Activated CD4-positive, alpha-beta T cell treated with anti-CD3 and anti-CD28 coated beads, Interleukin-2, amount 50 U/mL, for 1 hour (primary cell): Measurements from ENCODE around the gene DNAJB8.

Experiments
- DNase-seq: peaks from one replicate; pipeline ENCODE4 v3.0.0-alpha.2; 2020

DNAJB8 gene

DNA sequence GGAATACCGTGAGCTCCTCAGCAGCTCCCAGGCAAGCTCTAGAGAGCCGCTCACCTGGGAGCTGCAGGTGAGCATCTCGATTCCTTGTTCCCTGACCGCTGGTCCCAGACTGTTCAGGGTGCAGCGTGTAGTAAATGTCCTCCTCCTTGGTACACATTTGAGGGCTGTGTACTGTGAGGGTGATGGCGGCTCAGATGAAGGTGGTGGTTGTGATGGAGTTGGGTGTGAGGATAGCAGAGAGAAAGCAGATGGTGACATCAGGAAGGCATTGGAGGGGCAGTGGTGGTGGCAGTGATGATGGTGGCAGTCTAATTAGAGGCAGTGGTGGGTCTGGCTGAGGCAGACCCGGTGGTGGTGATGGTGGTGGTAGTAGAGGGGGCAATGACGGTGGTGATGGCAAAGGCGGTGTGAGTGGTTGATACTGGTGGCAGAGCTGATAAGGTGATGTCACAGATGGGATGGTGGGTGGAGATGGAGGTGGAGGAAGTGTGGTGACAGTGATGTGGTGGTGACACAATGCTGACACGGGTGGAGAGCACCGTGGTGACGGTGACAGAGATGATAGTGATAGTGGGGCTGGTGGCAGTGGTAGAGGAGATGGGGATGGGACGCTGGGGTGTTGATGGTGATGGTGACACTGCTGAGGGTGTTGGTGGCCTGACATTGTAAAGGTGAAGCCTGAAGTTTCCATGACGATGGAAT lies at the start of gene DNAJB8:
Gene DNAJB8 (minus strand): TSS at position 51 of the 702 bp plus-strand sequence. CDS start 3,645 bp downstream, outside the sequence.
- DNase-seq, result no peak

DNA sequence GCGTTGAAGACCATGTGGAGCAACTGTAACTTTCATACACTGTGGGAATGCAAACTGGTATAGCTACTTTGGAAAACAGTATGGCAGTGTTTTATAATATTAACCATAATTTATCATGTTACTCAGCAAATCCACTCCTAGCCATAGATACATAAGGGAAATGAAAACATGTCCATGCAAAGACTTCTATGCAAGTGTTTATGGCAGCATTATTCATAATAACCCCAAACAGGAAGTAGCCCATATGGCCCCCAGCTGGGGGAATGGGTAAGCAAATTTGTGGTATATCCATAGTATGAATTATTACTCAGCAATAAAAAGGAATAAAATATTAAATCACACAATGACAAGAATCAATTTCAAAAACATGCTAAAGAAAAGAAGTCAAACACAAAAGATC lies 49.3 kb upstream of the DNAJB8 start:
- no peak for DNase-seq

DNA sequence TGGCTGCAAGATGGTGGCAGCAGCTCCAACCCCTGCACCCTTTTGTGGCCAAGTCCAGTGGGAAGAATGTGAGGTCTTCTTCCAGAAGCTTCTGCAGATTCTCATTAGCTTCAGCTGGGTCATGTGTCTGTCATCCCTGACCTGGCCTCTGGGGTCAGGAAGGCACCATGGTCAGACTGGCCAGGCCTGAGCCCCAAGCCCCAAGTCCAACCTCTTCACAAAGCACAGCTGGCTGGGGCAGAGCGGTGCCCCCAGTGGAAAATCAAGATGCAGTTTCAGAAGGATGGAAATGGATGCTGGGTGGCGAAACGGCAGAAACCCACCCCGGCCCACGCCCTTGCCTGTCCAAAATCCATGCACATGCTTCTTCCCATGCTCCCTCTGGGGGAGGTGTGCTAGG lies 42.2 kb upstream of the DNAJB8 start:
- no peak for DNase-seq

DNA sequence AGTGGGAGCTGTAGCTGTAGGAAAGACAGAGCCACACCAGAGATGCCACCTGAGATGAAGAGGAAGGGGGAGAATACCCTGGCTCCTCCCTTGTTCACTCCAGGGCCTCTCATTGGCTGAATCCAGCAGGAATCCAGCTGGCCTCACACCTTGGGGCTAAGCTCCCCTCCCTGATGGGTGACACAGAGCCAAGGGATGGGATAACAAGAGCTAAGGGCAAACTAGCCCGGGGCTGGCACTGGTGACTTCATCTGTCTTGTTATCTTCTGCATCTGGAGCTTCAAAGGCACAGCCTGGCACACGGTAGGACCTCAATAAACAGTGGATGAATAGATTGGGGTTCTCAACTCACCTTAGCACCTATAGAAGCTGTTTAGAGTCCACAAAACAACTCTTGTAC lies 40.1 kb upstream of the DNAJB8 start:
- DNase-seq, result no peak

DNA sequence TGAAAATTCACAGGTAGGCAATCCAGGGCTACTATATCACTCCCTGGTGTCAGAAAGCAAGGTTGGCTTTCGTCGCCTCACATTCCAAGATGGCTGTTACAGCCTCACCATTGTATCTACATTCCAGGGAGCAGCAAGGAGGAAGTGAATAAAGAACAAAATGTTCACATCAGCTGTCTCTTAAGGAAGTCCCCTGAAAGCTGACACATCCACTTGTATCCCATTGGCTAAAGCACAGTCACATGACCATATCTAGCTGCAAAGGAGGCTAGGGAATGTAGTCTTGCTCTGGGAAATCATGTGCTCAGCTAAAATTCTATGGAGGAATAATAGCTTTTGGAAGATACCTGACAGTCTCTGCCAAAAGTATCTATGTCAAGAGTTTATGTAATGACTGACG lies 39.1 kb upstream of the DNAJB8 start:
- no peak for DNase-seq

DNA sequence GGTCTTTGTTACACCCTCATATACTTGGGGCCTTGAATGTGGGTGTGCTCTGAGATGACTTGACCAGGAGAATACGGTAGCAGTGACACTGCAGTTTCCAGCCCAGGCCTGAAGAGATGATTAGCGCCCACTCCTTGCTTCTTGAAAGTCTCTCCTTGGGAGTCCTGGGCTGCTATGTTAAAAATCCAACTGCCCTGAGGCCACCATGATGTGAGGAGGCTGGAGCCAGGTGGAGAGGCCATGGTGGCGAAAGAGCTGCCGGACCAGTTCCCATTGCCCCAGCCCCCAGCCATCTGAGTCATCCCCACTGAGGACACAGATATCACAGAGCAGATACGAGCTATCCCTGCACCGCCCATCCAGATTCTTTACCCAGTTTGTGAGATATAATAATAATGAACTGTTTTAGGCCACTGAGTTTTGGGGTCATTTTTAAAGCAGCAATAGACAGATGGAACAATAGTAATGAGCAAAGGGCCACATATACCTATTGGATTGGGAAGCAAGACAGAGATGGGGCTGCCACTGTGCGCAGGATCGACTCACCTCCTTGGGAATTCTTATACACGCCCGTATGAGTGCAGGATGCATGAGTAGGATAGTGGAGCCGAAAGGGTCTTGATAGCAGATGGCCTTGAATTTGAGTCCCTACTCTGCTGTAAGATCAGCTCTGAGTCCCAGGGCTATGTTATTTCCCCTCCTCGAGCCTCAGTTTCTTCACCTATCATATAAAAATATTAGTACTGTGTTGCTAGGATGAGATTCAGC lies 38.5 kb upstream of the DNAJB8 start:
- DNase-seq, result no peak

DNA sequence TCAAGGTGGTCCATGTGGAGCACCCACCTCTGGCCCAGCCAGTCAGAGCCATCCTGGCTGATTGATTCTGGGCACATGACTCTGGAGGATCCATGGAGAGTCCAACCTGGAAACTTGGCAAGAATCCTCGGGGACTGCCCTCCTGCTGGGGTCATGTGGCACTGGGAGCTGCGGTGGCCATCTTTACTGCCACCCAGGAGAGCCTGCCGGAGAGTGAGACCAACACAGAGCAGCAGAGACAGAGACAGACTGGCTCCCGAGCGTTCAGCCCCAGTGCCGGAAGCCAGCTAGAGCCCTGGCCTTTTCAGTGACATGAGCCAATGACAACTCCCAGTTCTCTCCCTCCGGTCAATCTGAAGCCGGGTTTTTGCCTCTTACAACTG lies 37.8 kb upstream of the DNAJB8 start:
- DNase-seq, result no peak

DNA sequence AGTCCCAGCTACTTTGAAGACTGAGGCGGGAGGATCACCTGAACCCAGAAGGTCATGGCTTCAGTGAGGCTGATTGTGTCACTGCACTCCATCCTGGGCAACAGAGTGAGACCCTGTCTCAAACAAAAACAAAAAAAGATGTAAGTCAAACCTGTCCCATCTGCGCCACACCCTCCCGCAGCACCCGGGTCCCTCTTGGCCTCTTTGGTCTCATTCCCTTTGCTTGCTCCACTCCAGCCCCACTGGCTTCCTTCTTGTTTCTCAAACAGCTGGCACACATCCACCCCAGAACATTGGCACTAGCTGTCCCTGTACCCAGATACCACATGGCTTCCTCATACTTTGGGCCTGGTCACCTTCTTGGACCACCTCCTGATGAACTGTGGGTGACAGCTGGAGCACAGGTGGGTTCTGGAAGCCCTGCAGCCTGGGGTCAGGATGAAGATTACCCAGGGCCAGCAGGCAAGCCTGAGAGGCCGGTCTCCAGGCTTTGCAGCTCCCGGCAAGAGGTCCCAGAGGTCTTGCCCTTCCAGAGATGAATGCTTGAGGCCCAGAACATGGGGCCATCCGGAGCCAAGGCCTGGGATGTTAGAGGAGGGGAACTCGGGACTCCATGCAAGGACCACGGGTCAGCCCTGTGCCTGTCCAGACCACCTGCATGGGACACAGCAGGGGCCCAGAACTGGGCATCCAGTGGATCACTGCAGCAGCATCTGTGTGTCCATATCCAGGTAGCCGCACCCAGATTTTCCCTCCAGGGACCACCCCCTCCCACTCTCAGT lies 37.3 kb upstream of the DNAJB8 start:
- no peak for DNase-seq

DNA sequence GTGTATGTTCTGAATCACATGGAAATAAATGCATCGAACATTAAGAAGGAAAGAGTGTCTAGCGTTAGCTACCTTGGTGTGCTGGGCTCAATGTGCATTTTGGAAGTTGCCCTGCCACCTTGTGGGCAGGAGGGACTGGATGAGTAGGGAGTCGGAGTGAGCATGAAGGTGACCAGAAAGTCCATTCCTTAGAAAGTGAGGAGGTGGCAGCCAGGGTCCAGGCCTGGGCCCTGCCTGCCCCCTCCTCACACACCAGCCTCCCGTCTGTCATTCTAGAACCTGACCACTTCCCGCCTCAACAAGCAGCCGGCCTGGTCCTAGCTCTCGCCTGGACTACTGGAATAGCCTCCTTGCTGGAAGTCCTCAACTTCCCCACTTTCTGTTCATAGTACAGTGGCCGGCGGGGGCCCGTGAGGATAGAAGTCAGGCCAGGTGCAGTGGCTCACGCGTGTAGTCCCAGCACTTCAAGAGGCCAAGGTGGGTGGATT lies 36.5 kb upstream of the DNAJB8 start:
- no peak for DNase-seq

DNA sequence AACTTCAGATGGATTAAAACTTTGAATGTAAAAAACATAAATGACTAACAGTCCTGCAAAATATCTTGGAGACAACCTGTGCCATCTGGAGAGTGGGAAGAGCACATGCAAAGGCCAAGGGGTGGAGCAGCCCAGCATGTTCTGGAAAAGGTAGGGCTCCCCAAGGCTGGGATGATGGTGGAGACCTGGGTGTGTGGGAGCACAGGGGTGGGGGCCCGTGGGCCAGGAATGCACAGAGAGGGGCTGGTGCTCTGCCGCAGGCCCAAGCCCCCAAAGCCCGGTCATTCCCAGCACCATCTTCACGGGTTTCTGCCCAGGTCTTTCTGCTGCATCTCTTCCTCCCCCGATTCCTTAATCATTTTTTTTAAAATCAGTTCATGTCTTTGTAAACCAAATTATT lies 36.0 kb upstream of the DNAJB8 start:
- no peak for DNase-seq

DNA sequence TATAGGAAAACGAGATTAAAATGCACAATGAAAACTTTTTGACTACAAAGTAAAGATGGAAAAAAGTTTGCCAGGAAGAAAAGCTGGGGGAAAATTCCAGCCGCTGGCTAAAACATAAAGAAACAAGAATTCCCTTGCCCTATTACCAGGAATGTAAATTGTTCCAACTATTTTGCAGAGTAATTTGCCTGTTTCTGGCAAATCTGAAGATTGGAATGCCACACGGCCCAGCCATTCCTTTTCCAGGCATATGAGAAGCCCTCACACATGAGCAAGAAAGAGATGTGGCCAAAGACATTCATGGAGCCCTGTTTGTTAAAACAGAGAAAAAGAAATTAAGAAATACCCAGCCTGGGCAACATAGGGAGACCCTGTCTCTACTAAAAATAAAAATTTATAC lies 34.7 kb upstream of the DNAJB8 start:
- DNase-seq, result no peak

DNA sequence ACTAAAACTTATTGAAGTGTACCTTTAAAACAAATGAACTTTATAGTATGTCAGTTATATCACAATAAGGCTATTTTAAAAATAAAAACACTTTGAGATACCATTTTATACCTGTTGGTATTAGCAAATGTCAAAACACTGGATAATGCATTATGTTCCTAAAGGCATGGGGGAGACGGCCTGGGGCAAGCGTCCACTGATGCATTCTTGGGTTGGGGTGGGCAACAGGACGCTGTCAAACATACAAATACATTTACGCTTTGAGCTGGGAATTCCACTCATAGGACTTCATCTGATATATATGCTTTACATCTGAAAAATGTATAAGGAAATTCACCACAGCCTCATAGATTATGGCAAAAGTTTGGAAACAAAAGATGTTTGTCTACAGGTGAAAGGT lies 33.9 kb upstream of the DNAJB8 start:
- no peak for DNase-seq

DNA sequence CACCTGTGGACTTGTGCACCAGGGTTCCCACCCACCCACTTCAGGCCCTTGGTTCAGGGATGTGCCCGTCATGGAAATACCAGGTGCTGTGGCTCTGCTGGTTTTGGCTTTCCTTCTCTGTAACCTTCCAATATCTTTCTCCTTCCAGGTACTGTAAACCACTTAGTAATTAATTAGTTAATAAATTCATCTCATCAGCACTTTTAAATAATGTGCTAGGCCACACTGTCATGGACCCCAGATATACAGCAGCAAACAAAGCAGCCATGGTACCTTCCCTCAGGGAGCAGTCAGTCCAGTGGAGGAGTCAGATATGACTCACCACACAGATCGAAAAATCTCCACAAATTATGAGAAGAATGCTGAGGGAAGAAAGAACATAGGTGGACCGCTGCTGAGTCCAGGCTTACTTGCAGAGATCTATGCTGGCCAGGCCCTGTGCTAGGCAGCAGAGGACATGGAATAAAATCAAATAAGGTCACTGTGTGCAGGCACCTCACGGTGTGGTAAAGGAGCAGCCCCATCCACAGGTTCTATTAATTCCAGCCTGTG lies 33.1 kb upstream of the DNAJB8 start:
- no peak for DNase-seq

DNA sequence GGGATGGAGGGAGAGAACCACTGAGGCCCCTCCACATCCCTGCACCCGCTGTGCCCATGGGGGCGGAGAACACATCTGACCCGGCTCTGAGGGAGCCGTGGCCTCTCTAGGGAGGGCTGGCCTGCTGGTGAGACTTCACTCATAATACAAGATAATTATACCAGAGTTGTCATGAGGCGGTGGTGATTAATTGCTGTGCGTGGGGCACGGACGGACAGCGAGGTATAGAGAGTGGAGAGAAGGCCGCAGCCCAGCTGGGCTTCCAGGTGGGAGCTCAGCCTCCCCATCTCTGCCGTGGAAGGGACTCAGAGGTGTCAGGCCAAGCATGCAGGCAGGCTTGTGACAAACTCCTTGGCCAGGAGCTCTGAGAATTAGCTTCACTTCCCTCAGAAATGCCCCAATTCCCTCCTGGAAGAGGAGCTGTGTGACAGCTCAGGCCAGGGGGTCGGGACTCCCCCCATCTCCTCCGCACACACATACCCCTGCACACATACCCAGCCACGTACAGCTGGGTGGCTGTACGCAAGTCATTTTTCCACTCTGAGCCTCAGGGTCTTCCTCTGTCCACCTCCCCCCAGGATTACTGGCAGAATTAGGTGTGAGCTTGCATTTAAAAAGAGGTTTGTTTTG lies 32.3 kb upstream of the DNAJB8 start:
- no peak for DNase-seq

DNA sequence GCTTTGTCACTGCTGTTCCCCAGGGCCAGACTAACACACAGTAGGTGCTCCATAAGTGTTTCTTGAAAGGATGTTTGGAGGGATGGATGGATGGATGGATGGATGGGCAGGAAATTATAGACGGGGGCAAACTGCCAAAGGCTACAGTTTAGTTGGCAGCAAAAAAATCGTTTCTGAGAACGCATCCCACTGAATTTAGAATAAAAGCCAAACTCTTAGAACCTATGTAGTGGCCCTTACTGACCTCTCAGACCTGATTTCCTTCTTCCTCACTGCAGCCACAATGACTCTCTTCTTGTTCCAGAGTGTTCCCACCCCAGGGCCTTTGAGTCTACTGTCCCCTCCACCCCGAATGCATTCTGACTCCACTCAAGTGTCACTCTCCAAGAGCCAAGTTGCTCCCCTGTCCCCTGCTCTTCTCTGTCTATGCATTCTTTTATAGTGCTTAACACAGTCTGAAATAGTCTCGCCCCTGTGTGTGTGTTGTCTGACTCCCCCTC lies 31.5 kb upstream of the DNAJB8 start:
- DNase-seq, result no peak

DNA sequence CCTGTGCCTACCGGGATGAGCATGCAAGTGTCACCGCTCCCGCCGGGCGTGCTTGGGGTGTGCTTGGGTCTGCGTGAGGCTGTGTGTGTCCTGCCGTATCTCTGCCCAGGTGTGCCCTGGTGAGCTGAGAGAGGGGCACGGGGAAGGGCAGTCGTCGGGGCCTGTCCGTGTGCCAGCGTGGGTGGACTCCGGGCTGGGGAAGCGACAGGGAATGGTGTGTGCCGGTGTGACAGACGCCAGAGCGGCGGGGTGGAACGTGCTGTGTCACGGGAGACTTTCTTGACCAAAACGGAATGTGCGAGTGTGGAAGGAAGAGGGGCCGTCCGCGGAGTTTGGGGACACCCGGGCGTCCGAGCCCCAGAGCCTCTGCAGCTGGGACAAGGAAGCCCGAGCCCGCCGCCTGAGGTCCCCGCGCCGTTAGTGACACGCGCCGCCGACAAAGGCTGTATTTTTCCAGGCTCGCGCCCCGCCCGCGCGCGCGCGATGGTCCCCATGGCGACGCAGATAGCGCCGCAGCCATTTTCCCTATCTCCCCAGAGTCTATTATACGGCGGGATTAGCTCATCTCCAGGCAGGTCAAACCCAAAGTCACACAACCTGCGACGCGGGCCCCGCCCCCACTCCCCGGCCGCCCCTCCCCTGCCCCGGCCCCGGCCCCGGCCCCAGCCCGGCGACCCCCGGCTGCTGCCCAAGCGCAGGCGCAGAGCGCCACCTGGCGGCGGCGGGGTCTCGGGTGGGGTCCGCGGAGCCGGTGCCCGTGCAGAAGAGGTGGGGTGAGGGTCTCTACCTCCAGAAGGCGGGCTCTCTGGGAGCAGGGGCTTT lies 30.8 kb upstream of the DNAJB8 start:
- DNase-seq, result peak; percentile 65

DNA sequence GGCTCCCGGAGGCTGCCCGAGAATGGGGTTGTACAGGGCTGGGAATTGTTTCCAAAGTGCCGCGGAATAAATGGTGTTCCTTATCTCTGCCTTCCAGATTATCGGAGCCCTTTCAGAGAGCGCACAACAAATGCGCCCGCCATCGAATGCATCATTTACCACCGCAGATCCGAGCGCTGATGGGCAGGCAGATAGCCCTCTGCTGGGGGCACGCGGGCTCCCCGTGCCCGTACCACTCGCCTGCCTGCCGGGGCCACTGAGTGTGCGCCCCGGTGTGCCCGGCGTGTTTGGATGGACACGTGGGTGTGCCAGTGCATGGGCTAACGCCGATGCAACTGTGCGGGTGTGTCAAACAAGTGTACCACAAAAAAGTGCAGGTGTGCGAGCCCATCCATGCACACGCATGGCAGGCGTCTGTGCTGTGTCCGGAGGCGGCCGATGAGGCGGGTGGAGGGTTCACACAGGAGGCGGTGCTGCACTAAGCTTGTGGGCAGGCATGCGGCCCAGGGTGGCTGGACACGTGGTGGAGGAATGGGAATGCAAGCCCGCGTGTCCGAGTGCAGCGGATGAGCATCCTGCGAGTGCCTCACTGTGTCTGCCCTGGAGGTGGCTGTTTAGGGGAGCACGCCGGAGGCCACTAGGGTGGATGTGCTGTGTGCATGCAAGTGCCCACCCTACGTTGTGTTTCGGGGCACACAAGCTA lies 30.1 kb upstream of the DNAJB8 start:
- DNase-seq, result no peak

DNA sequence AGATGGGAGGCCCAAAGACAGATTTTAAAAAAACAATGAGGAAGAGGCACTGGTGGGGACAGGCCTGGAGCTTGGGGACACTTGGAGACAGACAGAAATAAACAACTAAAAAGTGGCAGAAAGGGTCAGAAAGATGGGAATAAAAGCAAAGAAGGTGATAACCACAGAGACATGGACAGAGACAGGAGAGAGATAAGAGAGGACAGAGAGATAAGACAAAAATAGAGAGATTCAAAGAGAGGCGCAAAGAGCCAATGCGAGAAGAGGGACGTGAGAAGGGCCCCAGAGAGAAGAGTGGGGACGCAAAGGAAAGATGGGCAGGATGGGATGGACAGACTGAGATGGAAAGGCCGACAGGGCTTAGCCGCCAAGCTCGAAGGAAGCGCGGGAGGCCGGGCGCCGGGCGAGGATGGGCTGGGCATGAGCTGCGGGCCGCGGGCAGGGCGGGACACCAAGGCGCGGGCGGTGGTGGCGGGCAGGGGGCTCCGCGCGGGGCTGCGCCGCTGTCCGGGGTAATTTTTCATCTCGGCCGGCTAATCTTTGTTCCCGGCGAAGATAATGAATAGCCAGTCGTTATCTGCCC lies 29.4 kb upstream of the DNAJB8 start:
- no peak for DNase-seq

DNA sequence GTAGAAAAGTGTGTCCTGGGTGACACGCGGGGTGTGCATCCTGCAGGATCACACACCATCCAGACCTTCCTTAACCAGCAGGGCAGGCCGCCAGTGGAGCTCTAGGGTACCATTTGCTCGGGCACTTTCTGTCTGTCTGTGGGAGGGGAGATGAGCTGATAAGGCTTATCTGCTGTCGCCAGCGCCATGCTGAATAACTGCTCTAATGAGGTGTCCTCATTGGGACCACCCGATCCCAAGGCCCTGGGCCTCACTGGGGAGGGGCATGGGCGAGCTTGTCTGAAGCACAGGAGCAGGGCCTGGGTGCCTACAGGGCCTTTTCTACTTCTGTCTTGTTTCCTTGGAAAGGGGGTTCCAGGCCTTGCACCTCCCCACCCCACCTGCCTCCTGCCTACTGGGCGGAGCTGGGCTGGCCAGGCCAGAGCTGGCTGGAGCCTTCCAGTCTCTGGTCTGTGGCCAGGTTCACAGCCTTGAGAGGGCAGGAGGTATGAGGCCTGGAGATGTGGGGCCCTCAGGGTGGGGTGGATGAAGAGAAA lies 28.8 kb upstream of the DNAJB8 start:
- DNase-seq, result no peak

DNA sequence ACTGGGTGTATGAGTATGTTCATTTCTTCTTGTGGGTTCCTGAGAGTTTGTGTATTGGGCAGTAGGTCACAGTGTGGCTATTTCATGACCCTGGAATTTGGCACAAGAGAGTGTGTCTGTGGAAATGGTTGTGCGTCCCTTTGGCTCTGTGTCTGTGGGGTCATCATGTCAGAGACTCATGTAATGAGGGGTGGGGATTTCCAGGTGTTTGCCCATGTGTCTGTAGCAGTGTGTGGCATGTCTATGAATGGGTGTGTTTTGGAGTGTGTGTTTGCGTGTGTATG lies 27.6 kb upstream of the DNAJB8 start:
- no peak for DNase-seq
